Right atrium auricular region (tissue), 2 donors: ENCODE measurements around the gene SPR. TPM values are rescaled to one million over a fixed set of nuclear protein-coding genes. Genes with fewer than 3 reads are reported as not detected.

Source experiments
- DNase-seq: peaks from one replicate; pipeline ENCODE4 v3.0.0-alpha.2; 2019; ENCODE audit warnings: low spot score
- H3K27ac ChIP-seq, 2 donors: fragments of 200-600 bp; sonication (generic); 1 replicate in 1 of 2; 2 replicates in 1 of 2; pipeline ENCODE4 v1.5.1; 2016 to 2019
- H3K27me3 ChIP-seq, 2 donors: fragments of 200-600 bp; sonication (generic); one replicate each; pipeline versions ENCODE4 v1.5.1 to v1.6.0; 2017 to 2019
- H3K36me3 ChIP-seq: fragments of 200-600 bp; sonication (generic); one replicate; pipeline ENCODE4 v1.5.1; 2016
- H3K4me1 ChIP-seq, 2 donors: fragments of 200-600 bp; sonication (generic); one replicate each; pipeline versions ENCODE4 v1.5.1 to v1.6.0; 2017 to 2019
- H3K4me3 ChIP-seq, 2 donors: fragments of 200-600 bp; sonication (generic); 1 replicate in 1 of 2; 2 replicates in 1 of 2; pipeline ENCODE4 v1.5.1; 2017 to 2019; ENCODE audit warnings: mild to moderate bottlenecking in 1 of 2, moderate library complexity in 1 of 2
- H3K9me3 ChIP-seq, 2 donors: fragments of 200-600 bp; sonication (generic); one replicate each; pipeline ENCODE4 v1.5.1; 2019
- CTCF ChIP-seq, 2 donors: fragments of 200-600 bp; sonication (generic); IDR thresholded peaks; one replicate each; pipeline ENCODE4 v1.5.1; 2019; ENCODE audit warnings: antibody characterized with exemption in 2 of 2
- total RNA-seq, 2 donors: library from RNA; depleted of rRNA; stranded (reverse); fragments of >200 nt; gene quantifications; one replicate each; pipeline ENCODE4 v1.1.0, GENCODE V29; 2016

Gene SPR
- total RNA-seq, 2 donors from 2014 or later: 34.5 to 47.8 TPM

- no peak for TF ChIP-seq CTCF (IDR thresholded peaks at IDR 0.05)
- H3K36me3 ChIP-seq: no peaks in the 10 kb centered on the region
- H3K27me3 ChIP-seq: peaks cover 22 to 35% of the 10 kb centered on the region in 2 donors
- H3K27ac ChIP-seq: no peak overlapping the region
- H3K4me3 ChIP-seq: no peak overlapping the region
- no peak for DNase-seq
- peaks cover 0 to 18% of the 10 kb centered on the region in 2 donors for H3K4me1 ChIP-seq
- no peaks in the 10 kb centered on the region for H3K9me3 ChIP-seq
Observed at GRCh38 chr2:72927619-72928550, 40.7 kb downstream of the SPR start.

- TF ChIP-seq CTCF (IDR thresholded peaks at IDR 0.05): no peak
Observed at GRCh38 chr2:72929010-72929409, 41.8 kb downstream of the SPR start.

DNA sequence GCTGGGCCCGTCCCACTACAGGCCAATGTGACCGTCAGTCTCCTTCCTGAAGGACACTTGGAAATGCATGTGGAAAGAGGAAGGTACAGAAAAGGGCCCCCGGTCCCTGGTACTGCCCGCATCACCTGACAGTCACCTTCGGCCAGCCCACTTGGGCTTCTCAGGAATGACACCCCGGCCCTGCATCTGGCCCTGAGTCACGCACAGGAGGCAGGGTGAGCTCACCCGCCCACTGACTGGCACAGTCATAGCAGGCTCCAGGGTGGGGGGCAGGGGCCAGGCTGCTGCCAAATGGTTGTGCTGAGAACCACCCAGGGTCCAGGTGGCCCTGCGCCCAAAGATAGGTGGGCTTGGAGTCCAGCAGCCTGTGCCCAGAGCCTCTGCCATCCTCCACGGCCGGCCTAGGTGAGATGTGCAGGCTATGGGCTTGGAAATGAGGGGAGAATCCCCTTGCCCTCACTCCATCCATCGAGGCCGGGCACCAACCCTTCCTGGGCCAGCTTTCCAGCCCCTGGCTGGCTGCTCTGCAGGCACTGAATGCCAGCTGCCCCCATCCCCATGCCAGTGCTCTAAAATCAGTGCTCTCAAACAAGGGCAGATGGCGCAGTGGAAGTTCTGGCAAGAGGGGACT lies 44.2 kb downstream of the SPR start:
- H3K9me3 ChIP-seq: no peaks in the 10 kb centered on the region
- H3K4me3 ChIP-seq: no peak overlapping the region
- H3K27me3 ChIP-seq: peaks cover 0 to 5% of the 10 kb centered on the region in 2 donors
- no peaks in the 10 kb centered on the region for H3K36me3 ChIP-seq
- TF ChIP-seq CTCF (IDR thresholded peaks at IDR 0.05): no peak
- H3K27ac ChIP-seq: no peak overlapping the region
- H3K4me1 ChIP-seq: no peaks in the 10 kb centered on the region
- DNase-seq: no peak

More at GRCh38 chr2:72929010-72929409, 41.8 kb downstream of the SPR start:
- no peaks in the 10 kb centered on the region for H3K9me3 ChIP-seq
- no peaks in the 10 kb centered on the region for H3K36me3 ChIP-seq
- no peak for DNase-seq
- H3K4me1 ChIP-seq: peaks cover 0 to 14% of the 10 kb centered on the region in 2 donors
- H3K4me3 ChIP-seq: no peak overlapping the region
- H3K27ac ChIP-seq: no peak overlapping the region
- peaks cover 18 to 25% of the 10 kb centered on the region in 2 donors for H3K27me3 ChIP-seq

- H3K36me3 ChIP-seq: no peaks in the 10 kb centered on the region
- no peak for DNase-seq
- H3K4me3 ChIP-seq: no peak overlapping the region
- no peaks in the 10 kb centered on the region for H3K27me3 ChIP-seq
- H3K27ac ChIP-seq: no peak overlapping the region
- H3K4me1 ChIP-seq: no peaks in the 10 kb centered on the region
- H3K9me3 ChIP-seq: no peaks in the 10 kb centered on the region
- no peak for TF ChIP-seq CTCF (IDR thresholded peaks at IDR 0.05)
Observed at GRCh38 chr2:72932045-72932740, 45.0 kb downstream of the SPR start.

GRCh38 chr2:72932805-72933204 lies 45.6 kb downstream of the SPR start:
- Histone ChIP-seq H3K27me3 (no peaks in the 10 kb centered on the region), H3K27ac (no peak overlapping the region), H3K4me3 (no peak overlapping the region), H3K36me3 (no peaks in the 10 kb centered on the region), H3K9me3 (no peaks in the 10 kb centered on the region), H3K4me1 (no peaks in the 10 kb centered on the region)
- no peak for TF ChIP-seq CTCF (IDR thresholded peaks at IDR 0.05)
- DNase-seq: no peak
